Epithelial cell of proximal tubule (primary cell): ENCODE measurements around the gene LARGE1. TPM values are rescaled to one million over a fixed set of nuclear protein-coding genes. Genes with fewer than 3 reads are reported as not detected.

ENCODE experiments used
- DNase-seq: peaks from one replicate; pipeline ENCODE4 v3.0.0-alpha.2; 2011; ENCODE audit warnings: low read depth
- H3K4me3 ChIP-seq: 2 replicates; pipeline ENCODE4 v1.5.1; 2011; ENCODE audit warnings: low read depth, mild to moderate bottlenecking, low read length
- CTCF ChIP-seq: conservative IDR thresholded peaks from 2 replicates; pipeline ENCODE4 v1.5.1; 2012; ENCODE audit warnings: low read depth, mild to moderate bottlenecking, low read length
- total RNA-seq: library from RNA; depleted of rRNA; stranded (reverse); fragments of >200 nt; gene quantifications from 2 replicates; pipeline ENCODE4 v1.2.3, GENCODE V29; 2015

The LARGE1 gene
- total RNA-seq, 1 donor from 2014 or later = 18.3 TPM

GRCh38 chr22:33728847-33729246, 191.4 kb downstream of the LARGE1 start:
- TF ChIP-seq CTCF = no peak
- H3K4me3 ChIP-seq = no peak overlapping the region
- no peak for DNase-seq

DNA sequence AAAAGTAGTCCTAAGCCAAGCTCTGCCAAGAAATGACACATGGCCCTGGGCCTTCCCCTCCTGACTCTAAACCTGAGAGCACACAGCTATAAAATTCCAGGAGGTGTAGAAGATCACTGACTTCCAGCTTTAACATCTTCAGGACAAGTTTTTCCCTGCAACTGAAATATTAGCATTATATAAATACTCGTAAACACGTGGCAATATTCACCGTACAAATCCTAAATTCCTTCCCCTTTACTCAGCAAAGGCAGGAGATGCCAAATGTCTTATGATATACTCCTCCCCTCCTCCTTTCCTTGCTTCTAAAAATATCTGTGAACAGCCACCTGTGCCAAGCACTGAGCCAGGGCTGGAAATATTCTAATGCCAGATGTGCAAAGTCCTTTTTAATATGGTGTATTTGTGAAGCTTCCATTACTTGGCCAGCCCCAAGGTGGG, 194.0 kb downstream of the LARGE1 start:
- no peak for DNase-seq
- H3K4me3 ChIP-seq = no peak overlapping the region
- TF ChIP-seq CTCF = no peak

DNA sequence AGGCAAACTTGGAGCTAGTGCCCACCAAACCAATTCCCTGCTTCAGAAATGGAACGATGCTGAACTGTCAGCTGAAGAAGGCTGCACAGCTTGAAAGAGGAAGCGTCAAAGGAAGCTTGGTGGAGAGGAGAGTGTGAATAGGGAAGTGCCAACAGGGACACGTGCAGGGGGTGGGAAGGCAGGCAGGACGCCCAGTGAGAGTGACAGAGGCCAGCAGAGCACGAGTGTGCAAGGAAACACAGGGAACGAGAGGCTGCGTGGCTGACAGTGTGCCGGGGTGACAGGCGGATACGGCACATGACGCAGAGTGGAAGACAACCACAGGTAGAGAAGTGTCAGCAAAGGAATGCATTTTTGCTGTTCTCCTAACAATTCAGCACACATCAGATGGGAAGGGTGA, 196.4 kb downstream of the LARGE1 start:
- TF ChIP-seq CTCF = no peak
- H3K4me3 ChIP-seq = no peak overlapping the region

DNA sequence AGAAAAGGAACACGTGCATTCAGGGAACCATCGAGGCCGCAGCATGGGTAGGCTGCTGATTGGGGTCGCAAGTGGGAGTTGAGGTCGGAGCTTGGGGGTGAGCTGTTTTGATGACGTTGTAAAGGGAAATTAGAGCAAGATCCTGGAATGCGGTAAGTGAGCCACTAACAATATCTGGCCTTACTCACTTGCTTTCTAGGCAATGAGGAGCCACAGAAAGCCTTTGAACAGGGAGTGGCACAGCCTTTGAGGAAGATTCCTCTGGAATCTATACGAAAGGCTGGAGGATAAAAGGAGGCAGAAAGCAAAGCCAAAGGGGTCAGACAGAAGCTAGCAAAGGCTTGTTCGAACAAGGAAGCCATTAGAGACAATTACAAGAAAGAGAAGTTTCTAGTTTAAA, 197.5 kb downstream of the LARGE1 start:
- no peak for TF ChIP-seq CTCF
- H3K4me3 ChIP-seq = no peak overlapping the region
- no peak for DNase-seq

More for the DNA sequence above, 196.4 kb downstream of the LARGE1 start:
- no peak for DNase-seq

GRCh38 chr22:33720166-33720878, 200.0 kb downstream of the LARGE1 start:
- TF ChIP-seq CTCF = no peak
- DNase-seq = no peak
- H3K4me3 ChIP-seq = no peak overlapping the region

DNA sequence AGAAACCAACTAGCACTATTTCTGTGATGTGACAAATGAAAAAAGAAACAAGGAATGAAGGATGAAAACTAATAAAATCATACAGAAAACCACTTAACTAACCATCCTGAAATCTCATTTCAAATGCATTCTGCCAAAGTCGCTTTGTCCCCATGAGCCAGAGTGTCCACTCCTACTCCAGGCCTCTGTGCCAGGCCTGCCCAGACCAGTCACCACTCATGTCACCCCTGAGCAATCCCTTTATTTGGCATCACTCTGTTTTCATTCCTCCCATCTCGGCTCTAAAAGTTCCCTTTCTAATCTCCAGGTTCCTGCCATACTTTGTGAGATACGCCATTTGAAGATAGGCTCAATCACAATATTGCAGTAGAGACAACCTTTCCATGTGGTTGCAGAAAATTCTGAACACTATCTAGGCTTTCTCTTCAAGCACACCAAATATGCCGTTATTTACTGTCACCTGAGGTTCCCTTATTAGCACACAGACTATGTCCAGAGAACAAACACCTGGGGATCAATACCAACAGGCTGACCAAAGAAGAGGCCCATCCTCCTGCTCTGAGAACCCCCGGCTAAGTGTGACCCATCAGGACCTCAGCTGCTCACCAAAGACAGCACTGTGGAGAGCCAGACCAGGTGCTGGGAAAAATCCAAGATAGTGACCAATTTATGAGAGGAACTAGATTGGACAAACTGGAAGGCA, 202.4 kb downstream of the LARGE1 start:
- no peak for DNase-seq
- no peak overlapping the region for H3K4me3 ChIP-seq
- TF ChIP-seq CTCF = no peak
